ENCODE results near the gene CD40.

DNA sequence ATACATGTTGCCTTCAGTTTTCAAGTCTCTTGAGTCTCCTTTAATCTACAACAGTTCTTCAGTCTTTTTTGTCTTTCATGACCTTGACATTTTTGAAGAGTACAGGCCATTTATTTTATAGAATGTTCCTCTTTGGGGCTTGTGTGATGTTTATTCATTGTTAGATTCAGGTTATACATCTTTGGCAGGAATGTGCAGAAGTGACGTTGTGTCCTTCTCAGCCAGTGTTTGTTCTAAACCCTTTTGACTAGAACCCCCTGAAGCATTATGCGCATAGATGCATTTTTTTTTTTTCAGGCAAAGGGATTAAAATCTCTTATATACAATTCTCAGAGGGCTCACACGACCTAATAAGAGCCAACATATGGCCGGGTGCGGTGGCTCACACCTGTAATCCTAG is 17.1 kb upstream of the CD40 start:
- no peak for TF ChIP-seq SUZ12 (IDR thresholded peaks at IDR 0.05; ENCODE audit: low read length)
- TF ChIP-seq EP300 (IDR thresholded peaks at IDR 0.05; ENCODE audit: borderline replicate concordance in 1 of 2, low read depth in 2 of 2, low read length in 2 of 2): no peak
- TF ChIP-seq, protein P1, sequence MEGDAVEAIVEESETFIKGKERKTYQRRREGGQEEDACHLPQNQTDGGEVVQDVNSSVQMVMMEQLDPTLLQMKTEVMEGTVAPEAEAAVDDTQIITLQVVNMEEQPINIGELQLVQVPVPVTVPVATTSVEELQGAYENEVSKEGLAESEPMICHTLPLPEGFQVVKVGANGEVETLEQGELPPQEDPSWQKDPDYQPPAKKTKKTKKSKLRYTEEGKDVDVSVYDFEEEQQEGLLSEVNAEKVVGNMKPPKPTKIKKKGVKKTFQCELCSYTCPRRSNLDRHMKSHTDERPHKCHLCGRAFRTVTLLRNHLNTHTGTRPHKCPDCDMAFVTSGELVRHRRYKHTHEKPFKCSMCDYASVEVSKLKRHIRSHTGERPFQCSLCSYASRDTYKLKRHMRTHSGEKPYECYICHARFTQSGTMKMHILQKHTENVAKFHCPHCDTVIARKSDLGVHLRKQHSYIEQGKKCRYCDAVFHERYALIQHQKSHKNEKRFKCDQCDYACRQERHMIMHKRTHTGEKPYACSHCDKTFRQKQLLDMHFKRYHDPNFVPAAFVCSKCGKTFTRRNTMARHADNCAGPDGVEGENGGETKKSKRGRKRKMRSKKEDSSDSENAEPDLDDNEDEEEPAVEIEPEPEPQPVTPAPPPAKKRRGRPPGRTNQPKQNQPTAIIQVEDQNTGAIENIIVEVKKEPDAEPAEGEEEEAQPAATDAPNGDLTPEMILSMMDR (IDR thresholded peaks at IDR 0.05; ENCODE audit: control extremely low read depth in 1 of 3, insufficient read depth in 1 of 3, low read depth in 1 of 3, low read length in 3 of 3): no peak
- TF ChIP-seq POLR2AphosphoS5 (IDR thresholded peaks at IDR 0.05; ENCODE audit: low read depth, low read length): no peak
- TF ChIP-seq POLR2A (IDR thresholded peaks at IDR 0.05; ENCODE audit: control extremely low read depth in 1 of 2, low read depth in 2 of 2, low read length in 2 of 2): no peak
- no peak for TF ChIP-seq EZH2 (IDR thresholded peaks at IDR 0.05; ENCODE audit: low read depth, low read length, severe bottlenecking)
- TF ChIP-seq CEBPB (IDR thresholded peaks at IDR 0.05; ENCODE audit: low read depth, low read length): no peak
- TF ChIP-seq EGR1 (IDR thresholded peaks at IDR 0.05; ENCODE audit: borderline replicate concordance, low read depth, low read length): no peak
- no peak for TF ChIP-seq HDAC6 (IDR thresholded peaks at IDR 0.05; ENCODE audit: low read depth, low read length)
- TF ChIP-seq TAF1 (IDR thresholded peaks at IDR 0.05; ENCODE audit: low read depth, low read length): no peak

All from H1 (cell line).